Panc1 (cell line): ENCODE measurements around the gene DIAPH1. TPM values are rescaled to one million over a fixed set of nuclear protein-coding genes. Genes with fewer than 3 reads are reported as not detected.

ENCODE experiments used
- ATAC-seq: fragments of 200-7000 bp; cut with Tn5 transposase; 2 replicates; pipeline ENCODE4 v1.9.1; 2020; ENCODE audit warnings: mild to moderate bottlenecking, moderate library complexity
- Bru-seq: library from RNA; stranded (reverse); fragments of 400-500 nt; gene quantifications from one replicate; lab custom pipeline; 2021; lab: Mats Ljungman, UMichigan
- BruChase-seq, 2 experiments: library from RNA; stranded (reverse); fragments of 400-500 nt; gene quantifications; one replicate each; lab custom pipeline; 2021; lab: Mats Ljungman, UMichigan
- BruUV-seq: library from RNA; stranded (reverse); fragments of 400-500 nt; replicated peaks from 2 replicates; lab custom pipeline; 2021; lab: Mats Ljungman, UMichigan
- CTCF ChIA-PET: fragments of 300-600 bp; sonication (Branson Sonifier 250); formaldehyde crosslinking; loops from one replicate; lab custom pipeline; 2022; ENCODE audit warnings: antibody characterized with exemption; lab: Charles Lee
- POLR2A ChIA-PET: fragments of 300-600 bp; sonication (Branson Sonifier 250); formaldehyde crosslinking; loops from one replicate; lab custom pipeline; 2022; ENCODE audit warnings: antibody characterized with exemption; lab: Charles Lee
- DNase-seq: peaks from one replicate; pipeline ENCODE4 v3.0.0-alpha.2; 2010; ENCODE audit warnings: low read depth, low spot score
- H3K27ac ChIP-seq: 2 replicates; pipeline ENCODE4 v1.5.1; 2011; ENCODE audit warnings: mild to moderate bottlenecking, low read length, inconsistent platforms
- H3K27me3 ChIP-seq: fragments of 200-500 bp; sonication (Bioruptor generic); 2 replicates; pipeline ENCODE4 v1.6.0; 2014; ENCODE audit warnings: low read length, inconsistent platforms; ENCODE audit not compliant: control insufficient read depth, insufficient read depth
- H3K36me3 ChIP-seq: fragments of 200-500 bp; sonication (Bioruptor generic); 2 replicates; pipeline ENCODE4 v1.5.1; 2014; ENCODE audit warnings: inconsistent platforms, mild to moderate bottlenecking, low read length, moderate library complexity; ENCODE audit not compliant: control insufficient read depth, insufficient read depth
- H3K4me1 ChIP-seq: 2 replicates; pipeline ENCODE4 v1.5.1; 2011; ENCODE audit warnings: inconsistent platforms, mild to moderate bottlenecking, low read length, moderate library complexity; ENCODE audit not compliant: control insufficient read depth, insufficient read depth
- H3K4me3 ChIP-seq, 2 experiments: 2 replicates each; pipeline ENCODE4 v1.5.1; 2011 to 2012; ENCODE audit warnings: low read depth in 2 of 2, low read length in 2 of 2, mild to moderate bottlenecking in 2 of 2, inconsistent platforms in 1 of 2, moderate library complexity in 1 of 2
- H3K9me3 ChIP-seq: fragments of 200-500 bp; sonication (Bioruptor generic); 2 replicates; pipeline ENCODE4 v1.5.1; 2014; ENCODE audit warnings: low read depth, mild to moderate bottlenecking, inconsistent platforms, low read length, moderate library complexity; ENCODE audit not compliant: control insufficient read depth, insufficient read depth
- POLR2AphosphoS5 ChIP-seq: IDR thresholded peaks from 2 replicates; pipeline ENCODE4 v1.6.1; 2012; ENCODE audit warnings: mild to moderate bottlenecking, low read depth, low read length, moderate library complexity
- SIN3A ChIP-seq: IDR thresholded peaks from 2 replicates; pipeline ENCODE4 v1.6.1; 2012; ENCODE audit warnings: low read depth, mild to moderate bottlenecking, low read length, moderate library complexity, borderline replicate concordance; ENCODE audit not compliant: insufficient read depth
- TCF7L2 ChIP-seq: IDR thresholded peaks from 2 replicates; pipeline ENCODE4 v1.6.1; 2011; ENCODE audit warnings: mild to moderate bottlenecking, low read depth, low read length, inconsistent platforms
- in situ Hi-C: cut with HindIII; loops from 2 replicates; pipeline ENCODE4 v1.10.0; 2016; ENCODE audit warnings: low sequenced_read_pairs, low pct_unique_long_range_greater_than_20kb
- intact Hi-C: fragments of 100-400 bp; cut with micrococcal nuclease; formaldehyde crosslinking; loops from one replicate; pipeline ENCODE4 v1.10.0; 2022; ENCODE audit not compliant: unreplicated experiment
- long read RNA-seq: library from polyadenylated mRNA; unstranded; transcript quantifications from one replicate; pipeline ENCODE4 v2.0.0, GENCODE V29; 2021; ENCODE audit not compliant: unreplicated experiment
- polyA plus RNA-seq: library from polyadenylated mRNA; unstranded; fragments of >200 nt; gene quantifications from one replicate; pipeline ENCODE4 v1.2.1, GENCODE V29; 2012; ENCODE audit warnings: missing spikeins; ENCODE audit not compliant: insufficient read length
- total RNA-seq: library from RNA; stranded (reverse); gene quantifications from one replicate; pipeline ENCODE4 v1.2.1, GENCODE V29; 2021; ENCODE audit not compliant: unreplicated experiment
- TF ChIP-seq, protein P1 (sequence below): fragments of 450-650 bp; IDR thresholded peaks from 2 replicates; pipeline ENCODE4 v1.5.1; 2017; ENCODE audit warnings: mild to moderate bottlenecking
- TF ChIP-seq, protein P2 (sequence below), 2 experiments: IDR thresholded peaks; 2 replicates each; pipeline ENCODE4 v1.6.1; 2011 to 2012; ENCODE audit warnings: low read depth in 2 of 2, control low read depth in 1 of 2, low read length in 1 of 2, mild to moderate bottlenecking in 1 of 2, moderate library complexity in 1 of 2; ENCODE audit not compliant: insufficient read depth in 1 of 2

The DIAPH1 gene
- total RNA-seq (155 TPM), Bru-seq, nascent RNA (percentile 91 among the genes with signal in this experiment), BruChase-seq, experiment 1, labeled RNA remaining after a 2-hour chase (percentile 88 among the genes with signal in this experiment), BruChase-seq, experiment 2, labeled RNA remaining after a 6-hour chase (percentile 93 among the genes with signal in this experiment)
- polyA plus RNA-seq: 70.5 TPM
- long read RNA-seq, full-length matches to known transcripts: 3 of 173 reads
- long read RNA-seq, partial matches to known transcripts: 30 of 173 reads
- long read RNA-seq, other reads (novel, unspliced or antisense): 140 of 173 reads

DNA sequence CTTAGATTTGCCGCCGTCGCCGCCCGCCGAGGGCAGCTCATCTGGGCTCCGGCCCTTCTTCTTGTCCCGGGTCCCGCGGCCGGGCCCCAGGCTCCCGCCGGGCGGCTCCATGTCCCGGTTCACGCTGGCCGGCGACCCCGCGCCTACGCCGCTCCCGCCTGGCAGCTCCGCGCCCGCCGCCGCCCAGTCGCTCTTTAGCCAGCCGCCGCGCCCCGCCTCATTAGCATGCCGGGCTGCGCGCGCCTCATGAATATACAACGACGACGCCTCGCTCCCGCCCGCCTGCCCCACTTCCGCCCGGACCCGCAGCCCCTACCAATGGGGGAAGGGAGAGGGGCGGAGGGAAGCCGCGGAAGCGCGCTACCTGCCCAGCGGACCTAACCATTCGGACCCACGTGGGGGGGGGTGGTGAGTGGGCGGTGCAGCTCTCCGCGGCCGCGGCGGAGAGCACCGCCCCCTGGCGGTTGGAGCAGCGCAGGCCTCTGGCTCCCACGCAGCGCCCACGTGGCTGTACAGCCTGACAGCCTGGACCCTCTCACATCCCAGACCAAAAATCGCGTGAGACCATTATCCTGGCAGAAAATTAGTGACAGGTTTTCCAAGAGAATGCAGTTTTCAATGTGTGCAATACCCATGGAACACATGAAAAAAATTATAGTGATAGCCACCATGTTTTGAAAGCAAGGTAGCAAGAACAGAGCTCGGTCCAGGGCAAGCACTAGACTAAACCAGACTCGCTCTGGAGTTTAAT lies at the start of gene DIAPH1:
Gene DIAPH1, minus strand, starts transcription at position 197 of the 751 bp plus-strand sequence. Its CDS starts 86 bp downstream, at position 111.
- in situ Hi-C loops: no loop called here
- CTCF ChIA-PET: interaction anchor here (0.6 to 3.9 kb wide), 12 partner anchors 9 to 396 kb away, joined by 3 to 79 read pairs (median 4); partner anchors contain the start of genes HDAC3, PCDHB14, PCDHGB7 and RELL2
- POLR2A ChIA-PET: interaction anchor here (0.6 kb wide), 2 partner anchors 27 to 41 kb away, joined by 6 read pairs; no protein-coding TSS in a partner anchor

More for the DNA sequence above, at the start of gene DIAPH1:
- DNase-seq (peak; percentile 81), ATAC-seq (peak; percentile 95)
- intact Hi-C loops: loop anchor here (1.0 kb wide), 1 partner anchor 27 kb away; no protein-coding TSS in a partner anchor
- no TSS peak for BruUV-seq
- TF ChIP-seq POLR2AphosphoS5 (peak; percentile 46), SIN3A (peak; percentile 68; the same call in 1 of the 2 replicates), TCF7L2 (peak; percentile 56)
- TF ChIP-seq, protein P1, sequence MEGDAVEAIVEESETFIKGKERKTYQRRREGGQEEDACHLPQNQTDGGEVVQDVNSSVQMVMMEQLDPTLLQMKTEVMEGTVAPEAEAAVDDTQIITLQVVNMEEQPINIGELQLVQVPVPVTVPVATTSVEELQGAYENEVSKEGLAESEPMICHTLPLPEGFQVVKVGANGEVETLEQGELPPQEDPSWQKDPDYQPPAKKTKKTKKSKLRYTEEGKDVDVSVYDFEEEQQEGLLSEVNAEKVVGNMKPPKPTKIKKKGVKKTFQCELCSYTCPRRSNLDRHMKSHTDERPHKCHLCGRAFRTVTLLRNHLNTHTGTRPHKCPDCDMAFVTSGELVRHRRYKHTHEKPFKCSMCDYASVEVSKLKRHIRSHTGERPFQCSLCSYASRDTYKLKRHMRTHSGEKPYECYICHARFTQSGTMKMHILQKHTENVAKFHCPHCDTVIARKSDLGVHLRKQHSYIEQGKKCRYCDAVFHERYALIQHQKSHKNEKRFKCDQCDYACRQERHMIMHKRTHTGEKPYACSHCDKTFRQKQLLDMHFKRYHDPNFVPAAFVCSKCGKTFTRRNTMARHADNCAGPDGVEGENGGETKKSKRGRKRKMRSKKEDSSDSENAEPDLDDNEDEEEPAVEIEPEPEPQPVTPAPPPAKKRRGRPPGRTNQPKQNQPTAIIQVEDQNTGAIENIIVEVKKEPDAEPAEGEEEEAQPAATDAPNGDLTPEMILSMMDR: peak; percentile 98
- TF ChIP-seq, protein P2, sequence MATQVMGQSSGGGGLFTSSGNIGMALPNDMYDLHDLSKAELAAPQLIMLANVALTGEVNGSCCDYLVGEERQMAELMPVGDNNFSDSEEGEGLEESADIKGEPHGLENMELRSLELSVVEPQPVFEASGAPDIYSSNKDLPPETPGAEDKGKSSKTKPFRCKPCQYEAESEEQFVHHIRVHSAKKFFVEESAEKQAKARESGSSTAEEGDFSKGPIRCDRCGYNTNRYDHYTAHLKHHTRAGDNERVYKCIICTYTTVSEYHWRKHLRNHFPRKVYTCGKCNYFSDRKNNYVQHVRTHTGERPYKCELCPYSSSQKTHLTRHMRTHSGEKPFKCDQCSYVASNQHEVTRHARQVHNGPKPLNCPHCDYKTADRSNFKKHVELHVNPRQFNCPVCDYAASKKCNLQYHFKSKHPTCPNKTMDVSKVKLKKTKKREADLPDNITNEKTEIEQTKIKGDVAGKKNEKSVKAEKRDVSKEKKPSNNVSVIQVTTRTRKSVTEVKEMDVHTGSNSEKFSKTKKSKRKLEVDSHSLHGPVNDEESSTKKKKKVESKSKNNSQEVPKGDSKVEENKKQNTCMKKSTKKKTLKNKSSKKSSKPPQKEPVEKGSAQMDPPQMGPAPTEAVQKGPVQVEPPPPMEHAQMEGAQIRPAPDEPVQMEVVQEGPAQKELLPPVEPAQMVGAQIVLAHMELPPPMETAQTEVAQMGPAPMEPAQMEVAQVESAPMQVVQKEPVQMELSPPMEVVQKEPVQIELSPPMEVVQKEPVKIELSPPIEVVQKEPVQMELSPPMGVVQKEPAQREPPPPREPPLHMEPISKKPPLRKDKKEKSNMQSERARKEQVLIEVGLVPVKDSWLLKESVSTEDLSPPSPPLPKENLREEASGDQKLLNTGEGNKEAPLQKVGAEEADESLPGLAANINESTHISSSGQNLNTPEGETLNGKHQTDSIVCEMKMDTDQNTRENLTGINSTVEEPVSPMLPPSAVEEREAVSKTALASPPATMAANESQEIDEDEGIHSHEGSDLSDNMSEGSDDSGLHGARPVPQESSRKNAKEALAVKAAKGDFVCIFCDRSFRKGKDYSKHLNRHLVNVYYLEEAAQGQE (IDR thresholded peaks at IDR 0.05; ENCODE audit: insufficient read depth in 1 of 2, low read depth in 2 of 2, low read length in 1 of 2): 0 out of 4 replicates have a peak, but pooled peaks of 1 of the 2 experiments have one; percentile 23
- peaks cover 6% of the 10 kb centered on the region; the same call in 1 of the 2 replicates for H3K36me3 ChIP-seq
- H3K27ac ChIP-seq: peak within 1 kb of the TSS; percentile 83
- H3K4me1 ChIP-seq: peaks cover 30% of the 10 kb centered on the region
- no peaks in the 10 kb centered on the region for H3K27me3 ChIP-seq
- H3K9me3 ChIP-seq: no peaks in the 10 kb centered on the region
- H3K4me3 ChIP-seq: peak within 1 kb of the TSS; percentile 76 to 90
